ENCODE data around the gene ZBTB8OS.
"Not testable (repeated sequence)": the region's sequence is repeated elsewhere in the genome, so short reads cannot be mapped to it uniquely, and the experiment has no call there.

ZBTB8OS gene

GRCh38 chr1:32639489-32640075, 10.8 kb downstream of the ZBTB8OS start:
- DNase-seq (ENCODE audit: low read depth in 1 of 2, low spot score in 1 of 2): no peak
- no peak overlapping the region for H3K27ac ChIP-seq (replicated peaks)
- TF ChIP-seq, protein P1, sequence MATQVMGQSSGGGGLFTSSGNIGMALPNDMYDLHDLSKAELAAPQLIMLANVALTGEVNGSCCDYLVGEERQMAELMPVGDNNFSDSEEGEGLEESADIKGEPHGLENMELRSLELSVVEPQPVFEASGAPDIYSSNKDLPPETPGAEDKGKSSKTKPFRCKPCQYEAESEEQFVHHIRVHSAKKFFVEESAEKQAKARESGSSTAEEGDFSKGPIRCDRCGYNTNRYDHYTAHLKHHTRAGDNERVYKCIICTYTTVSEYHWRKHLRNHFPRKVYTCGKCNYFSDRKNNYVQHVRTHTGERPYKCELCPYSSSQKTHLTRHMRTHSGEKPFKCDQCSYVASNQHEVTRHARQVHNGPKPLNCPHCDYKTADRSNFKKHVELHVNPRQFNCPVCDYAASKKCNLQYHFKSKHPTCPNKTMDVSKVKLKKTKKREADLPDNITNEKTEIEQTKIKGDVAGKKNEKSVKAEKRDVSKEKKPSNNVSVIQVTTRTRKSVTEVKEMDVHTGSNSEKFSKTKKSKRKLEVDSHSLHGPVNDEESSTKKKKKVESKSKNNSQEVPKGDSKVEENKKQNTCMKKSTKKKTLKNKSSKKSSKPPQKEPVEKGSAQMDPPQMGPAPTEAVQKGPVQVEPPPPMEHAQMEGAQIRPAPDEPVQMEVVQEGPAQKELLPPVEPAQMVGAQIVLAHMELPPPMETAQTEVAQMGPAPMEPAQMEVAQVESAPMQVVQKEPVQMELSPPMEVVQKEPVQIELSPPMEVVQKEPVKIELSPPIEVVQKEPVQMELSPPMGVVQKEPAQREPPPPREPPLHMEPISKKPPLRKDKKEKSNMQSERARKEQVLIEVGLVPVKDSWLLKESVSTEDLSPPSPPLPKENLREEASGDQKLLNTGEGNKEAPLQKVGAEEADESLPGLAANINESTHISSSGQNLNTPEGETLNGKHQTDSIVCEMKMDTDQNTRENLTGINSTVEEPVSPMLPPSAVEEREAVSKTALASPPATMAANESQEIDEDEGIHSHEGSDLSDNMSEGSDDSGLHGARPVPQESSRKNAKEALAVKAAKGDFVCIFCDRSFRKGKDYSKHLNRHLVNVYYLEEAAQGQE (IDR thresholded peaks at IDR 0.05; ENCODE audit: insufficient replicate concordance, low read depth): no peak
- TF ChIP-seq GABPA (IDR thresholded peaks at IDR 0.05; ENCODE audit: low read depth): no peak
- TF ChIP-seq SPI1 (IDR thresholded peaks at IDR 0.05; ENCODE audit: borderline replicate concordance, low read depth): no peak
- no peak for TF ChIP-seq POLR2AphosphoS5 (IDR thresholded peaks at IDR 0.05; ENCODE audit: low read depth)
- TF ChIP-seq, protein P2, sequence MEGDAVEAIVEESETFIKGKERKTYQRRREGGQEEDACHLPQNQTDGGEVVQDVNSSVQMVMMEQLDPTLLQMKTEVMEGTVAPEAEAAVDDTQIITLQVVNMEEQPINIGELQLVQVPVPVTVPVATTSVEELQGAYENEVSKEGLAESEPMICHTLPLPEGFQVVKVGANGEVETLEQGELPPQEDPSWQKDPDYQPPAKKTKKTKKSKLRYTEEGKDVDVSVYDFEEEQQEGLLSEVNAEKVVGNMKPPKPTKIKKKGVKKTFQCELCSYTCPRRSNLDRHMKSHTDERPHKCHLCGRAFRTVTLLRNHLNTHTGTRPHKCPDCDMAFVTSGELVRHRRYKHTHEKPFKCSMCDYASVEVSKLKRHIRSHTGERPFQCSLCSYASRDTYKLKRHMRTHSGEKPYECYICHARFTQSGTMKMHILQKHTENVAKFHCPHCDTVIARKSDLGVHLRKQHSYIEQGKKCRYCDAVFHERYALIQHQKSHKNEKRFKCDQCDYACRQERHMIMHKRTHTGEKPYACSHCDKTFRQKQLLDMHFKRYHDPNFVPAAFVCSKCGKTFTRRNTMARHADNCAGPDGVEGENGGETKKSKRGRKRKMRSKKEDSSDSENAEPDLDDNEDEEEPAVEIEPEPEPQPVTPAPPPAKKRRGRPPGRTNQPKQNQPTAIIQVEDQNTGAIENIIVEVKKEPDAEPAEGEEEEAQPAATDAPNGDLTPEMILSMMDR (IDR thresholded peaks at IDR 0.05; ENCODE audit: insufficient read depth, low read length): no peak
- no peaks in the 10 kb centered on the region for H3K27me3 ChIP-seq (ENCODE audit: insufficient read depth, poor library complexity, severe bottlenecking)
- H3K4me3 ChIP-seq (replicated peaks; ENCODE audit: insufficient read depth, low read length): no peak overlapping the region

DNA sequence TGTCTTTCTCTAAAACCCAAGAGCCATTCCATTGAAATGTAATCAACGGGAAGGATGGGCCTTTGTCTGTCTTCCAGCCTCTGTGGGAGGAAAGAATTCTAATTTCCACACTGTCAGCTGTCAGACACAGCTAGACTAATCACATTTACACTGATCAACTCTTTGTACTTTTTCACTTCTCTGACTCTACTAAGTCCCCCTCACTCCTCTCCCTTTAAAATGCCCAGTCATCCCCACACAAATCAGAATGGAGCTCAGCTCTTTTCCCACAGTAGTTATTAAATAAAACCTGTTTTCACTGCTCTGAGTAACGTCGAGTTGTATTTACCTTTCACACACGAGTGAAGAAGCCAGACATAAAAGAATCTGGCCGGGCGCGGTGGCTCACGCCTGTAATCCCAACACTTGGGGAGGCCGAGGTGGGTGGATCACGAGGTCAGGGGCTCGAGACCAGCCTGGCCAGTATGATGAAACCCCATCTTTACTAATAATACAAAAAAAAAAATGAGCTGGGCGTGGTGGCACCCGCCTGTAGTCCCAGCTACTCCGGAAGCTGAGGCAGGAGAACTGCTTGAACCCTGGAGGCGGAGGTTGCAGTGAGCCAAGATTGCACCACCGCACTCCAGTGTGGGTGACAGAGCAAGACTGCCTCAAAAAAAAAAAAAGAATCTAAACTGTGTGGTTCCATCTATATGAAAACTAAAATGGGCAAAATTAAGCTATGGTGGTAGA, 13.3 kb downstream of the ZBTB8OS start:
- no peak for TF ChIP-seq SPI1 (IDR thresholded peaks at IDR 0.05; ENCODE audit: borderline replicate concordance, low read depth)
- peak in 1 of 2 experiments; percentile 72 for DNase-seq (ENCODE audit: low read depth in 1 of 2, low spot score in 1 of 2)
- H3K27me3 ChIP-seq (ENCODE audit: insufficient read depth, poor library complexity, severe bottlenecking): no peaks in the 10 kb centered on the region
- H3K27ac ChIP-seq (replicated peaks): no peak overlapping the region; the same call in 1 of the 2 replicates
- no peak overlapping the region for H3K4me3 ChIP-seq (replicated peaks; ENCODE audit: insufficient read depth, low read length)

DNA sequence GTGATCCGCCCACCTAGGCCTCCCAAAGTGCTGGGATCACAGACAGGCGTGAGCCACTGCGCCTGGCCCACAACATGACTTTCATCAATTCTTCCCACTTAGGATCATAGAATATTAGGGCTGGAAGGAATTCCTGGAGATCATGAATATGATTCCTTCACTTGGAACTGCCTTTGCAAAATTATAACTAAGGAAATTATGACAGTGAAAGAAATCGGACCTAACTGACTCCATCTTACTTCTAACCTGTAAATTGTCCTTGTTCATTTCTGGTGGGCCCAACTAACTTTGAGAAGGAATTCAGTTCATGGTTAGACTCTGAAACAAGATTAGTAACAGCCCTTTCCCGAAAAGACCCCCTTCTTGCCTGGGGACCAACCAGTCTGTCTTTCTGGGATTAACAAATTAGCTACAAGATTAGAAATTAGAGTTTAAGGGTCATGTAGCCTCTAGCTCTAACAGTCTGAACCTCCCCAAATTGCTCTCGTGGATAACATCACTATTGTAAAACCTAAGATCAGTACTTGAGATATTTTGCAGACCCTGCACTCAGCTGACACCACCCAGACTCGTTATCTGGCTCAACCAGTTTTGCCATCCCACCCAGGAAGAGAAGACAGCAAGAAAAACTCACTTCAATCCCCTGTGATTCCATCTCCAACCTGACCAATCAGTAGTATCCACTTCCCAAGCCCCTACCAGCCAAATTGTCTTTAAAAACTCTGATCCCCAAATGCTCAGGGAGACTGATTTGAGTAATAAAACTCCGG, 14.7 kb downstream of the ZBTB8OS start:
- Histone ChIP-seq H3K4me3 (replicated peaks; ENCODE audit: insufficient read depth, low read length) (no peak overlapping the region), H3K27me3 (ENCODE audit: insufficient read depth, poor library complexity, severe bottlenecking) (no peaks in the 10 kb centered on the region), H3K27ac (replicated peaks) (no peak overlapping the region)
- no peak for DNase-seq (ENCODE audit: low read depth in 1 of 2, low spot score in 1 of 2)
- TF ChIP-seq, protein P1 (IDR thresholded peaks at IDR 0.05; ENCODE audit: insufficient replicate concordance, low read depth): no peak
- TF ChIP-seq GABPA (IDR thresholded peaks at IDR 0.05; ENCODE audit: low read depth): no peak
- TF ChIP-seq SPI1 (IDR thresholded peaks at IDR 0.05; ENCODE audit: borderline replicate concordance, low read depth): no peak
- TF ChIP-seq, protein P2 (IDR thresholded peaks at IDR 0.05; ENCODE audit: insufficient read depth, low read length): no peak
- no peak for TF ChIP-seq POLR2AphosphoS5 (IDR thresholded peaks at IDR 0.05; ENCODE audit: low read depth)

DNA sequence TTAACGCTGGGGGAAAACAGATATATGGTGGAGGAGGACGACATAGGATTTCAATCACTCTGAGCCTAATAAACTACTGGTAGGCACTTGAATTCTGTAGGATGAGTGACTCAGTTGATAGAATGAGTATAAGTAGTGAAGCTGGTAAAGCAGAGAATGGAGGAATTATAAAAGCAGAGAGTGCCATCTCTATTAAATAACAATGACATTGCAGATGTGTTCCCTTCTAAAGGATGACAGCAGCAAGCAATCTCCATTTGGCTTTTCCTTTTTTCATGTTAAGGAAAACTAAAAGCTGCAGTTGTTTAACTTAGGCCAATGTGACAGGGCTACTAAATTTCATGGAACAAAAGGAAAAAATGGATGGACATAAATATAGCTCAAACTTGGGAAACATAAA, 17.5 kb downstream of the ZBTB8OS start:
- H3K27ac ChIP-seq (replicated peaks): no peak overlapping the region
- H3K27me3 ChIP-seq (ENCODE audit: insufficient read depth, poor library complexity, severe bottlenecking): no peaks in the 10 kb centered on the region
- DNase-seq (ENCODE audit: low read depth in 1 of 2, low spot score in 1 of 2): no peak
- TF ChIP-seq, protein P1 (IDR thresholded peaks at IDR 0.05; ENCODE audit: insufficient replicate concordance, low read depth): no peak
- TF ChIP-seq, protein P2 (IDR thresholded peaks at IDR 0.05; ENCODE audit: insufficient read depth, low read length): no peak
- no peak for TF ChIP-seq POLR2AphosphoS5 (IDR thresholded peaks at IDR 0.05; ENCODE audit: low read depth)
- no peak for TF ChIP-seq GABPA (IDR thresholded peaks at IDR 0.05; ENCODE audit: low read depth)
- TF ChIP-seq SPI1 (IDR thresholded peaks at IDR 0.05; ENCODE audit: borderline replicate concordance, low read depth): no peak
- no peak overlapping the region for H3K4me3 ChIP-seq (replicated peaks; ENCODE audit: insufficient read depth, low read length)

DNA sequence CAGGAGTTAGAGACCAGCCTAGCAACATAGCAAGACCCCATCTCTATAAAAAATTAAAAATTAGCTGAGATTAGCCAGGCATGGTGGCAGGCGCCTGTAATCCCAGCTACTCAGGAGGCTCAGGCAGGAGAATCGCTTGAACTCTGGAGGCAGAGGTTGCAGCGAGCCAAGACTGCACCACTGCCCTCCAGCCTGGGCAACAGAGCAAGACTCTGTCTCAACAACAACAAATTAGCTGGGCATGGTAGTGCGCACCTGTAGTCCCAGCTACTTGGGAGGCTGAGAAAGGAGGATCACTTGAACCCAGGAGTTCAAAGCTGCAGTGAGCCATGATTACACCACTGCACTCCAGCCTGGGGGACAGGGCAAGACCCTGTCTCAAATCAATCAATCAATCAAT, 20.2 kb downstream of the ZBTB8OS start:
- H3K27ac ChIP-seq (replicated peaks); DNase-seq (ENCODE audit: low read depth in 1 of 2, low spot score in 1 of 2); H3K4me3 ChIP-seq (replicated peaks; ENCODE audit: insufficient read depth, low read length); H3K27me3 ChIP-seq (ENCODE audit: insufficient read depth, poor library complexity, severe bottlenecking): not testable (repeated sequence)

Data from HL-60 (cell line).